HTERT RPE-1 (cell line): ENCODE results near the gene ST6GALNAC2.
"Not testable (repeated sequence)": the region's sequence is repeated elsewhere in the genome, so short reads cannot be mapped to it uniquely, and the experiment has no call there.

Experiments
- in situ Hi-C: fragments of 300-500 bp; cut with MboI; formaldehyde crosslinking; loops from 4 replicates; pipeline ENCODE4 v1.14.3; 2020; ENCODE audit warnings: low sequenced_read_pairs

Gene ST6GALNAC2

GRCh38 chr17:76529224-76530094, 56.2 kb downstream of the ST6GALNAC2 start:
- in situ Hi-C loops, result no loop called here

GRCh38 chr17:76528528-76529223, 57.0 kb downstream of the ST6GALNAC2 start:
- in situ Hi-C loops, result no loop called here

- in situ Hi-C loops, result no loop called here
Observed at GRCh38 chr17:76528156-76528527, 57.5 kb downstream of the ST6GALNAC2 start.

GRCh38 chr17:76527430-76528111, 58.1 kb downstream of the ST6GALNAC2 start:
- in situ Hi-C loops, result no loop called here

GRCh38 chr17:76527016-76527415, 58.6 kb downstream of the ST6GALNAC2 start:
- in situ Hi-C loops, result not testable (repeated sequence)

GRCh38 chr17:76525513-76525833, 60.2 kb downstream of the ST6GALNAC2 start:
- in situ Hi-C loops, result not testable (repeated sequence)

- in situ Hi-C loops, result no loop called here
Observed at GRCh38 chr17:76524598-76525512, 60.8 kb downstream of the ST6GALNAC2 start.

GRCh38 chr17:76523084-76524037, 62.3 kb downstream of the ST6GALNAC2 start:
- in situ Hi-C loops, result no loop called here

- in situ Hi-C loops, result not testable (repeated sequence)
Observed at GRCh38 chr17:76521683-76522082, 64.0 kb downstream of the ST6GALNAC2 start.

- in situ Hi-C loops, result no loop called here
Observed at GRCh38 chr17:76521262-76521661, 64.4 kb downstream of the ST6GALNAC2 start.

GRCh38 chr17:76519048-76519966, 66.4 kb downstream of the ST6GALNAC2 start:
- in situ Hi-C loops, result no loop called here

- in situ Hi-C loops, result no loop called here
Observed at GRCh38 chr17:76517638-76518038, 68.0 kb downstream of the ST6GALNAC2 start.
